Activated gamma-delta T cell (primary cell): ENCODE data around the gene ITGA11.
"Not testable (repeated sequence)": the region's sequence is repeated elsewhere in the genome, so short reads cannot be mapped to it uniquely, and the experiment has no call there.

ENCODE experiments used
- DNase-seq: peaks from one replicate; lab custom pipeline; 2025; lab: John Stamatoyannopoulos, UW

ITGA11 gene

GRCh38 chr15:68409736-68410370, 22.1 kb downstream of the ITGA11 start:
- no peak for DNase-seq

- no peak for DNase-seq
These were observed 23.0 kb downstream of the ITGA11 start for GRCh38 chr15:68408971-68409370.

GRCh38 chr15:68407886-68408881, 23.8 kb downstream of the ITGA11 start:
- DNase-seq: no peak

- no peak for DNase-seq
These were observed 24.6 kb downstream of the ITGA11 start for GRCh38 chr15:68407141-68407885.

- no peak for DNase-seq
These were observed 26.3 kb downstream of the ITGA11 start for GRCh38 chr15:68405378-68406250.

GRCh38 chr15:68404056-68404798, 27.7 kb downstream of the ITGA11 start:
- no peak for DNase-seq

- DNase-seq: no peak
These were observed 28.6 kb downstream of the ITGA11 start for GRCh38 chr15:68403161-68403941.

GRCh38 chr15:68402432-68403160, 29.4 kb downstream of the ITGA11 start:
- no peak for DNase-seq

GRCh38 chr15:68401496-68402431, 30.2 kb downstream of the ITGA11 start:
- DNase-seq: no peak

GRCh38 chr15:68400066-68400456, 31.9 kb downstream of the ITGA11 start:
- no peak for DNase-seq

GRCh38 chr15:68399096-68400065, 32.6 kb downstream of the ITGA11 start:
- no peak for DNase-seq

GRCh38 chr15:68397999-68398398, 34.0 kb downstream of the ITGA11 start:
- not testable (repeated sequence) for DNase-seq

- DNase-seq: no peak
These were observed 35.9 kb downstream of the ITGA11 start for GRCh38 chr15:68396068-68396467.

- DNase-seq: no peak
These were observed 40.8 kb downstream of the ITGA11 start for GRCh38 chr15:68391121-68391520.

- no peak for DNase-seq
These were observed 41.8 kb downstream of the ITGA11 start for GRCh38 chr15:68389936-68390817.
